ENCODE results near the gene COL25A1. TPM values are rescaled to one million over a fixed set of nuclear protein-coding genes. Genes with fewer than 3 reads are reported as not detected.

Gene COL25A1
- total and polyA plus RNA-seq, 2 experiments from 2014 or later: 0.25 TPM; not detected in 1

DNA sequence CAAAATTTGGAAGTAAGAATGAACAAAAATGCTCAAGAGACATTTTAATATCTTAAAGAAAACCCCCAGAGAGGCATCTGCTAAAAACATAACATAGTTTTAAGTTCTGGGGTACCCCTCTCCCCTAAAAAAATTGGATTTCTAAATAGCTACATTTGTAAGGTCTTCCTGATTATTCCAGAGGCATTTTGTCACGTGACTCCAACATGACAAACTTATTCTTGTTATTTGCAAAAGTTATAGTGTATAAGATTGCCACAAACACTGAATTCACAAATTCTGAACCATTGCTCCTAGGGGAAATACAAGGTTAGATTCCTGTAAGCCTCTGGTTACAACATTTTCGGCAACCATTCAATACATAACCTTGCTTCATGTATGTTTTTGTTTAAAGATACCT, 73.4 kb downstream of the COL25A1 start:
- in situ Hi-C loops (cut with MboI): no loop called here
- 58 to 62% methylated on average over 2 of the region's 2 CpGs for WGBS, 2 experiments (ENCODE audit: low coverage in 1 of 2, low lambda C conversion rate in 2 of 2, missing lambda C conversion rate in 2 of 2)
- no peaks in the 10 kb centered on the region for H3K9me3 ChIP-seq (ENCODE audit: low read depth)
- no peaks in the 10 kb centered on the region for H4K20me1 ChIP-seq (ENCODE audit: insufficient read depth)
- H3K9ac ChIP-seq: no peak overlapping the region
- no peak overlapping the region for H3K4me2 ChIP-seq (ENCODE audit: unreplicated experiment)
- H3K4me3 ChIP-seq: no peak overlapping the region
- no peak overlapping the region for H3K27ac ChIP-seq
- H3K79me2 ChIP-seq (ENCODE audit: insufficient read depth): no peaks in the 10 kb centered on the region
- TF ChIP-seq EZH2 (IDR thresholded peaks at IDR 0.05; ENCODE audit: insufficient read depth, poor library complexity, severe bottlenecking) (no peak), EZH2phosphoT487 (IDR thresholded peaks at IDR 0.05; ENCODE audit: insufficient read depth, low read depth) (no peak)
- H2AFZ ChIP-seq: no peak overlapping the region
- H3K27me3 ChIP-seq (replicated peaks; ENCODE audit: insufficient read depth): no peaks in the 10 kb centered on the region
- no peaks in the 10 kb centered on the region for H3K4me1 ChIP-seq (ENCODE audit: insufficient read depth)
- no peaks in the 10 kb centered on the region for H3K36me3 ChIP-seq (ENCODE audit: low read depth)
- DNase-seq: no peak
- H3F3A ChIP-seq (ENCODE audit: insufficient read depth): no peaks in the 10 kb centered on the region
- H3K9me2 ChIP-seq (ENCODE audit: insufficient read depth): no peaks in the 10 kb centered on the region

DNA sequence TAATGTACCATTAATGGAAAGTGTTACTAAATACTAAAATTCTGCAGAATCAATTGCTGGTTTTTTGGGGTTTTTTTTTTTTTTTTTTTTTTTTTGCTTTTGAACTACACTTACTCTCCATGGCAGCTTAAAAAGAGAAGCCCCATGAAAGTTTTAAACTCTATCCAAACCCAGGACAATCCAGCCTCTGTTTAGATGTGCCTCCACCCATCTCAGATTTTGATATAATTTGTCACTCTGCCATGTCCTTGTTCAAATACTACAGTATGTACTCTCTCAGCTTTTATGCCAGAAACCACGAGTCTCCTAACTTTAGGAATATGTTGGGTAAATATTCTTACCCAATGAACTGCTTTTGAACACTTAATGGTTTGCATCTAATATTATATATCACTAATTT, 84.2 kb downstream of the COL25A1 start:
- H3K79me2 ChIP-seq (ENCODE audit: insufficient read depth): no peaks in the 10 kb centered on the region
- no peaks in the 10 kb centered on the region for H3K36me3 ChIP-seq (ENCODE audit: low read depth)
- H2AFZ ChIP-seq: no peak overlapping the region
- no peak for TF ChIP-seq EZH2 (IDR thresholded peaks at IDR 0.05; ENCODE audit: insufficient read depth, poor library complexity, severe bottlenecking)
- no peak for TF ChIP-seq EZH2phosphoT487 (IDR thresholded peaks at IDR 0.05; ENCODE audit: insufficient read depth, low read depth)
- no peaks in the 10 kb centered on the region; the same call in 1 of the 2 replicates for H3K9me2 ChIP-seq (ENCODE audit: insufficient read depth)
- H3K27me3 ChIP-seq (replicated peaks; ENCODE audit: insufficient read depth): no peaks in the 10 kb centered on the region
- in situ Hi-C loops (cut with MboI): no loop called here
- no peak overlapping the region for H3K27ac ChIP-seq
- 12 to 27% methylated on average over 1 of the region's 1 CpG for WGBS, 2 experiments (ENCODE audit: low coverage in 1 of 2, low lambda C conversion rate in 2 of 2, missing lambda C conversion rate in 2 of 2)
- H3K4me3 ChIP-seq: no peak overlapping the region
- no peak overlapping the region for H3K4me2 ChIP-seq (ENCODE audit: unreplicated experiment)
- no peaks in the 10 kb centered on the region for H3K9me3 ChIP-seq (ENCODE audit: low read depth)
- DNase-seq: no peak
- H3K9ac ChIP-seq: no peak overlapping the region
- H3K4me1 ChIP-seq (ENCODE audit: insufficient read depth): no peaks in the 10 kb centered on the region
- H3F3A ChIP-seq (ENCODE audit: insufficient read depth): no peaks in the 10 kb centered on the region
- no peaks in the 10 kb centered on the region for H4K20me1 ChIP-seq (ENCODE audit: insufficient read depth)

DNA sequence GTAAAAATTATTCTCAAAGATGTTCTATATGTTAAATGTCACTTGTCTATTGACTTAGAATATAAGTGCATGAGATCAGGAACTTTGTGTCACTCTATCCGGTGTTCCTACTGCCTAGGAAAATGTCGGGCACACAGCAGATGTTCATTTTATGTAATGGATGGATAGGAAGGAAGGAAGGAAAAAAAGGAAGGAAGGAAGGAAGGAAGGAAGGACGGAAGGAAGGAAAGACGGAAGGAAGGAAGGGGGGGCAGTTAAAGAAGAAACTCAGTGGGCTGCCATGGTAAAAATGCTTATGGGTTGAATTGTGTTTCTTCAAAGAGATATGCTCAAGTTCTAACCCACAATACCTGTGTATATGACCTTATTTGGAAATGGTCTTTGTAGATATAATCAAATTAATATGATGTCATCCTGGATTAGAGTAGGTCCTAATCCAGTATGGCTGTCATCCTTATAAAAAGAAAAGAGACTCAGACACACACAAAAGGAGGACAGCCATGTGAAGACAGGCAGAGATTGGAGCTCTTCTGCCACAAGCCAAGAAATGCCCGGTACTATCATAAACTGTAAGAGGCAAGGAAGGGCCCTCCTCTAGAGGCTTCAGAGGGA, 86.3 kb downstream of the COL25A1 start:
- H3F3A ChIP-seq (ENCODE audit: insufficient read depth): no peaks in the 10 kb centered on the region
- no peak overlapping the region for H2AFZ ChIP-seq
- WGBS, 2 experiments (ENCODE audit: low coverage in 1 of 2, low lambda C conversion rate in 2 of 2, missing lambda C conversion rate in 2 of 2): 82 to 84% methylated on average over 5 of the region's 5 CpGs
- H3K4me2 ChIP-seq (ENCODE audit: unreplicated experiment): no peak overlapping the region
- no peak overlapping the region for H3K9ac ChIP-seq
- no peaks in the 10 kb centered on the region for H3K27me3 ChIP-seq (replicated peaks; ENCODE audit: insufficient read depth)
- no peaks in the 10 kb centered on the region for H4K20me1 ChIP-seq (ENCODE audit: insufficient read depth)
- no peak for DNase-seq
- H3K9me3 ChIP-seq (ENCODE audit: low read depth): no peaks in the 10 kb centered on the region
- H3K36me3 ChIP-seq (ENCODE audit: low read depth): no peaks in the 10 kb centered on the region
- H3K9me2 ChIP-seq (ENCODE audit: insufficient read depth): no peaks in the 10 kb centered on the region; the same call in 1 of the 2 replicates
- H3K4me3 ChIP-seq: no peak overlapping the region
- TF ChIP-seq EZH2 (IDR thresholded peaks at IDR 0.05; ENCODE audit: insufficient read depth, poor library complexity, severe bottlenecking) (no peak), EZH2phosphoT487 (IDR thresholded peaks at IDR 0.05; ENCODE audit: insufficient read depth, low read depth) (no peak)
- H3K79me2 ChIP-seq (ENCODE audit: insufficient read depth): no peaks in the 10 kb centered on the region
- no peak overlapping the region for H3K27ac ChIP-seq
- in situ Hi-C loops (cut with MboI): no loop called here
- no peaks in the 10 kb centered on the region for H3K4me1 ChIP-seq (ENCODE audit: insufficient read depth)

DNA sequence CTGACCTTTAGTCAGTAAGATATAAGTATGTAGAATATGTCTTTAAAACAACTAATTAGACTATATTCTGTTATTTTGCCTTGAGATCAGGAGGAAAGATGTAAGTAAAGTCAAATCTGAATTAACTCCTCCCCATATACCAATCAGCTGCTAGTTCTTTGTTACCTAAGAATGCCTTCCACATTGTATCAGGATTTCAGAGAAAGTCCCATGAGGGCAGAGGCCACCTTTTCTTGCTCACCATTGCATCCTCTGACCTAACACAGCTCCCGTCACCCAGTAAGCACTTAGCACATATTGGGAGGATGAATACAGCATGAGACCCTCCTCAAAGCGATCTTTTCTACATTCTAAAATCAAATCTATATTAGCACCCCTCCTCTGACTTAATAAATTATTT, 87.0 kb downstream of the COL25A1 start:
- no peaks in the 10 kb centered on the region for H3K36me3 ChIP-seq (ENCODE audit: low read depth)
- H3K4me3 ChIP-seq: no peak overlapping the region
- no peaks in the 10 kb centered on the region for H3K27me3 ChIP-seq (replicated peaks; ENCODE audit: insufficient read depth)
- H3K27ac ChIP-seq: no peak overlapping the region
- H3K4me2 ChIP-seq (ENCODE audit: unreplicated experiment): no peak overlapping the region
- no peaks in the 10 kb centered on the region for H3F3A ChIP-seq (ENCODE audit: insufficient read depth)
- no peak overlapping the region for H2AFZ ChIP-seq
- H3K9me2 ChIP-seq (ENCODE audit: insufficient read depth): no peaks in the 10 kb centered on the region; the same call in 1 of the 2 replicates
- H3K4me1 ChIP-seq (ENCODE audit: insufficient read depth): no peaks in the 10 kb centered on the region
- H3K79me2 ChIP-seq (ENCODE audit: insufficient read depth): no peaks in the 10 kb centered on the region
- no peak for DNase-seq
- H3K9me3 ChIP-seq (ENCODE audit: low read depth): no peaks in the 10 kb centered on the region
- TF ChIP-seq EZH2phosphoT487 (IDR thresholded peaks at IDR 0.05; ENCODE audit: insufficient read depth, low read depth) (no peak), EZH2 (IDR thresholded peaks at IDR 0.05; ENCODE audit: insufficient read depth, poor library complexity, severe bottlenecking) (no peak)
- in situ Hi-C loops (cut with MboI): no loop called here
- no peak overlapping the region for H3K9ac ChIP-seq
- H4K20me1 ChIP-seq (ENCODE audit: insufficient read depth): no peaks in the 10 kb centered on the region
- WGBS, 2 experiments (ENCODE audit: low coverage in 1 of 2, low lambda C conversion rate in 2 of 2, missing lambda C conversion rate in 2 of 2): 59 to 74% methylated on average over 2 of the region's 2 CpGs
